HepG2 (cell line): ENCODE data around the gene CRYZ. TPM values are rescaled to one million over a fixed set of nuclear protein-coding genes. Genes with fewer than 3 reads are reported as not detected.

Experiments used
- ATAC-seq: fragments of 200-7000 bp; cut with Tn5 transposase; 3 replicates; pipeline ENCODE4 v1.9.1; 2020; ENCODE audit warnings: mild to moderate bottlenecking, moderate library complexity
- BruUV-seq: library from RNA; stranded (reverse); fragments of 400-500 nt; replicated peaks from 2 replicates; lab custom pipeline; 2021; lab: Mats Ljungman, UMichigan
- CTCF ChIA-PET: fragments of 300-600 bp; formaldehyde crosslinking; extraction: SDS; loops from one replicate; lab custom pipeline; 2021; ENCODE audit warnings: low total read pairs, inconsistent platforms, low intra/inter-chr PET ratio; lab: Yijun Ruan, JAX
- POLR2A ChIA-PET: fragments of 350-600 bp; sonication (Branson Sonifier 250); formaldehyde crosslinking; loops from one replicate; lab custom pipeline; 2020; ENCODE audit warnings: antibody characterized with exemption, inconsistent platforms; lab: Yijun Ruan, JAX
- DNase-seq: peaks from one replicate; pipeline ENCODE4 v3.0.0-alpha.2; 2015; ENCODE audit warnings: low spot score
- FAIRE-seq: peaks from 3 replicates; lab custom pipeline; 2011; peaks lifted over from hg19 to GRCh38; lab: Jason Lieb, UNC
- H2AFZ ChIP-seq: one replicate; pipeline ENCODE4 v1.6.1; 2011; ENCODE audit warnings: low read length, inconsistent platforms
- H3K27ac ChIP-seq: fragments of 300-600 bp; 3 replicates; pipeline ENCODE4 v1.8.0; 2011; ENCODE audit warnings: mixed run types, mild to moderate bottlenecking, mixed read lengths, low read length, inconsistent platforms; ENCODE audit not compliant: insufficient read depth; ENCODE audit errors: extremely low read length
- H3K27me3 ChIP-seq, 2 experiments: fragments of 200-600 bp in 1 of 2; 2 replicates in 1 of 2; 3 replicates in 1 of 2; pipeline versions ENCODE4 v1.6.0 to v1.8.0; 2011; ENCODE audit warnings: low read length in 2 of 2, mild to moderate bottlenecking in 2 of 2, moderate library complexity in 2 of 2, inconsistent platforms in 1 of 2; ENCODE audit not compliant: insufficient read depth in 2 of 2, control insufficient read depth in 1 of 2
- H3K36me3 ChIP-seq, 2 experiments: fragments of 200-600 bp in 1 of 2; replicated peaks in 1 of 2; 2 replicates in 1 of 2; 3 replicates in 1 of 2; pipeline versions ENCODE4 v1.5.1 to v1.8.0; 2011; ENCODE audit warnings: low read length in 2 of 2, inconsistent platforms in 1 of 2; ENCODE audit not compliant: insufficient read depth in 2 of 2, control insufficient read depth in 1 of 2
- H3K4me1 ChIP-seq: 2 replicates; pipeline ENCODE4 v1.5.1; 2012; ENCODE audit warnings: low read length, inconsistent platforms; ENCODE audit not compliant: insufficient read depth
- H3K4me2 ChIP-seq: 2 replicates; pipeline ENCODE4 v1.6.0; 2011; ENCODE audit warnings: low read depth, low read length, inconsistent platforms
- H3K4me3 ChIP-seq, 3 experiments: fragments of 200-600 bp in 1 of 3; sonication (generic), shearing (Covaris generic) in 1 of 3; replicated peaks in 1 of 3; 2 replicates each; pipeline ENCODE4 v1.5.1; 2011 to 2016; ENCODE audit warnings: low read length in 3 of 3, inconsistent platforms in 2 of 3, low read depth in 2 of 3, mild to moderate bottlenecking in 2 of 3, control low read depth in 1 of 3, mixed read lengths in 1 of 3; ENCODE audit not compliant: insufficient read depth in 1 of 3
- H3K79me2 ChIP-seq: one replicate; pipeline ENCODE4 v1.6.1; 2011; ENCODE audit warnings: low read length, inconsistent platforms; ENCODE audit not compliant: insufficient read depth
- H3K9ac ChIP-seq: 2 replicates; pipeline ENCODE4 v1.6.0; 2011; ENCODE audit warnings: mild to moderate bottlenecking, low read depth, low read length, inconsistent platforms; ENCODE audit not compliant: insufficient read depth
- H3K9me3 ChIP-seq: 2 replicates; pipeline ENCODE4 v1.5.1; 2012; ENCODE audit warnings: mild to moderate bottlenecking, low read length
- H4K20me1 ChIP-seq: 2 replicates; pipeline ENCODE4 v1.6.0; 2011; ENCODE audit warnings: inconsistent platforms, mild to moderate bottlenecking, low read length, moderate library complexity; ENCODE audit not compliant: insufficient read depth
- FOXO1 ChIP-seq: sonication (generic); formaldehyde crosslinking; IDR thresholded peaks from 2 replicates; pipeline ENCODE4 v1.4.0; 2020; ENCODE audit warnings: missing genetic modification reagents
- HIVEP1 ChIP-seq: sonication (generic); formaldehyde crosslinking; IDR thresholded peaks from 2 replicates; pipeline ENCODE4 v1.4.0; 2020; ENCODE audit warnings: mild to moderate bottlenecking, missing genetic modification reagents
- ISL2 ChIP-seq: sonication (generic); formaldehyde crosslinking; IDR thresholded peaks from 2 replicates; pipeline ENCODE4 v1.5.0; 2020; ENCODE audit warnings: missing genetic modification reagents
- MAFG ChIP-seq: sonication (generic); formaldehyde crosslinking; IDR thresholded peaks from 2 replicates; pipeline ENCODE4 v1.5.1; 2020; ENCODE audit warnings: mild to moderate bottlenecking, missing genetic modification reagents
- NONO ChIP-seq, 2 experiments: fragments of 450-650 bp in 1 of 2; sonication (generic) in 1 of 2; formaldehyde crosslinking in 1 of 2; IDR thresholded peaks in 1 of 2; conservative IDR thresholded peaks in 1 of 2; 2 replicates each; pipeline versions ENCODE4 v1.6.1 to v1.8.0; 2017 to 2022; ENCODE audit warnings: mild to moderate bottlenecking in 1 of 2, missing genetic modification reagents in 1 of 2, moderate library complexity in 1 of 2
- NR2C2 ChIP-seq: sonication (generic); formaldehyde crosslinking; IDR thresholded peaks from 2 replicates; pipeline ENCODE4 v1.4.0; 2020; ENCODE audit warnings: missing genetic modification reagents, mild to moderate bottlenecking, moderate library complexity, borderline replicate concordance
- PBX3 ChIP-seq: sonication (generic); formaldehyde crosslinking; IDR thresholded peaks from 2 replicates; pipeline ENCODE4 v1.8.1; 2023; ENCODE audit warnings: missing genetic modification reagents, inconsistent platforms, borderline replicate concordance
- POGZ ChIP-seq: sonication (generic); formaldehyde crosslinking; IDR thresholded peaks from 2 replicates; pipeline ENCODE4 v1.4.0; 2020; ENCODE audit warnings: mild to moderate bottlenecking, missing genetic modification reagents
- RFX5 ChIP-seq: IDR thresholded peaks from 2 replicates; pipeline ENCODE4 v1.6.1; 2011; ENCODE audit warnings: low read depth, low read length, improper control_type of control experiment
- RORA ChIP-seq: sonication (generic); formaldehyde crosslinking; IDR thresholded peaks from 2 replicates; pipeline ENCODE4 v1.5.0; 2020; ENCODE audit warnings: mild to moderate bottlenecking, missing genetic modification reagents, moderate library complexity
- THAP8 ChIP-seq: sonication (generic); formaldehyde crosslinking; IDR thresholded peaks from 2 replicates; pipeline ENCODE4 v1.5.1; 2020; ENCODE audit warnings: missing genetic modification reagents, mild to moderate bottlenecking, borderline replicate concordance
- ZFP62 ChIP-seq: sonication (generic); formaldehyde crosslinking; IDR thresholded peaks from 2 replicates; pipeline ENCODE4 v1.4.0; 2020; ENCODE audit warnings: missing genetic modification reagents
- ZNF10 ChIP-seq: sonication (generic); formaldehyde crosslinking; IDR thresholded peaks from 2 replicates; pipeline ENCODE4 v1.4.0; 2020; ENCODE audit warnings: mild to moderate bottlenecking, low read depth, missing genetic modification reagents, borderline replicate concordance
- ZNF160 ChIP-seq: sonication (generic); formaldehyde crosslinking; IDR thresholded peaks from 2 replicates; pipeline ENCODE4 v1.8.0; 2022; ENCODE audit warnings: mild to moderate bottlenecking, inconsistent platforms, missing genetic modification reagents
- ZNF20 ChIP-seq: sonication (generic); formaldehyde crosslinking; IDR thresholded peaks from 2 replicates; pipeline ENCODE4 v1.4.0; 2020; ENCODE audit warnings: mild to moderate bottlenecking, moderate library complexity, missing genetic modification reagents
- ZNF235 ChIP-seq: sonication (generic); formaldehyde crosslinking; IDR thresholded peaks from 2 replicates; pipeline ENCODE4 v1.8.1; 2023; ENCODE audit warnings: mild to moderate bottlenecking, missing genetic modification reagents, borderline replicate concordance
- ZNF674 ChIP-seq: sonication (generic); formaldehyde crosslinking; IDR thresholded peaks from 2 replicates; pipeline ENCODE4 v1.5.0; 2020; ENCODE audit warnings: low read depth, mild to moderate bottlenecking, missing genetic modification reagents
- ZNF773 ChIP-seq: sonication (generic); formaldehyde crosslinking; IDR thresholded peaks from 2 replicates; pipeline ENCODE4 v1.4.0; 2020; ENCODE audit warnings: missing genetic modification reagents, borderline replicate concordance
- ZSCAN12 ChIP-seq: sonication (generic); formaldehyde crosslinking; IDR thresholded peaks from 2 replicates; pipeline ENCODE4 v1.9.0; 2021; ENCODE audit warnings: mild to moderate bottlenecking, missing genetic modification reagents
- WGBS: methylation state at CpG from one replicate; pipeline ENCODE4 v1.1.6; 2017; ENCODE audit warnings: low lambda C conversion rate; 5-methylcytosine and 5-hydroxymethylcytosine counted together
- in situ Hi-C: cut with HindIII; loops from 2 replicates; pipeline ENCODE4 v1.10.0; 2017; ENCODE audit warnings: low pct_unique_long_range_greater_than_20kb; ENCODE audit not compliant: extremely low pct_ligation_motif_present
- intact Hi-C: fragments of 100-400 bp; cut with micrococcal nuclease; formaldehyde crosslinking; loops from one replicate; pipeline ENCODE4 v1.10.0; 2022; ENCODE audit not compliant: unreplicated experiment
- polyA plus RNA-seq, 8 experiments: library from polyadenylated mRNA; depleted of rRNA in 3 of 8; stranded (reverse) in 7 of 8; unstranded in 1 of 8; fragments of >200 nt; fragmentation: Illumina TruSeq in 4 of 8; extraction: Trizol in 4 of 8; gene quantifications; 2 replicates each; pipeline versions ENCODE4 v1.2.1 to v1.2.3, GENCODE V29; 2011 to 2016; ENCODE audit warnings: low read depth in 4 of 8, missing spikeins in 1 of 8, mixed read lengths in 1 of 8; ENCODE audit not compliant: insufficient read depth in 1 of 8
- total RNA-seq, 5 experiments: library from RNA; depleted of rRNA; stranded (reverse); fragments of >200 nt; fragmentation: Illumina TruSeq; extraction: Trizol; gene quantifications; 2 replicates each; pipeline ENCODE4 v1.2.3, GENCODE V29; 2016; ENCODE audit warnings: low read depth in 1 of 5
- TF ChIP-seq, protein P1 (sequence below): sonication (generic); formaldehyde crosslinking; IDR thresholded peaks from 2 replicates; pipeline ENCODE4 v1.4.0; 2020; ENCODE audit warnings: mild to moderate bottlenecking, missing genetic modification reagents

Gene CRYZ
- total and polyA plus RNA-seq, 2 of the 13 experiments (the other 11 are each of a cell fraction or from before 2014, with no cell fraction given): 115 to 211 TPM

DNA sequence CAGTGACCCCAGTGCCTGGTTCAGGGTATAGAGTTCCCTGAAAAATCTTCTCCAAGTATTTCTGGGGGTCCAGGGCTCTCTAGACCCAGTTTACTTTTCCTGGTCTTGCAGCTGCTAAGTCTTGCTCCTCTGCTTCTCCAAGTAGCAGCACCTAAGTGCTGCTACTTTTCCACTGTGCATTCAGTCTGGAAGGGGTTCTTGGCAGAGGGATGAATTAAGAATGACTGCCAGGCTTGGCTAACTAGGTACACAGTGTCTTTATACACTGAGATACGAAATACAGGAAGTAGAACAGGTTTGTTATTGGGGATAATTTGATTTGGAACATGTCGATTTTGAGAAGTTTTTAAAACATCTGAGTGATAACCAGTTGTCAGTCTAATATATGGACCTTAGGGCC is 35.0 kb downstream of the CRYZ start:
- ATAC-seq: no peak; the same call in 2 of the 3 replicates
- intact Hi-C loops: no loop called here

More for the DNA sequence above, 35.0 kb downstream of the CRYZ start:
- H2AFZ ChIP-seq: no peak overlapping the region
- CTCF ChIA-PET: no interaction called here
- FAIRE-seq (no peak), DNase-seq (no peak)
- no peaks in the 10 kb centered on the region for H3K79me2 ChIP-seq
- no peak overlapping the region for H3K4me2 ChIP-seq
- H3K9ac ChIP-seq: no peak overlapping the region
- H3K36me3 ChIP-seq: peaks cover 2 to 8% of the 10 kb centered on the region in 2 experiments; a peak in 2 of 5 replicates
- H3K4me3 ChIP-seq: no peak overlapping the region
- no peak overlapping the region for H3K27ac ChIP-seq
- POLR2A ChIA-PET: no interaction called here
- in situ Hi-C loops: loop anchor here (25.0 kb wide), 1 partner anchor 861 kb away; no protein-coding TSS in a partner anchor
- 75% methylated on average over 2 of the region's 2 CpGs for WGBS
- no TSS peak for BruUV-seq
- H4K20me1 ChIP-seq: no peaks in the 10 kb centered on the region
- H3K9me3 ChIP-seq: no peaks in the 10 kb centered on the region
- H3K4me1 ChIP-seq: no peaks in the 10 kb centered on the region
- TF ChIP-seq RORA (no peak), ZNF20 (CRISPR knock-in tag) (no peak), RFX5 (no peak), ZFP62 (CRISPR knock-in tag) (no peak), NONO (IDR thresholded peaks at IDR 0.05) (no peak), NONO (CRISPR knock-in tag; conservative IDR thresholded peaks at IDR 0.05) (no peak), ZNF674 (CRISPR knock-in tag) (no peak), HIVEP1 (no peak), FOXO1 (CRISPR knock-in tag) (no peak), ZNF773 (no peak), ZSCAN12 (CRISPR knock-in tag) (no peak), ISL2 (CRISPR knock-in tag) (no peak), THAP8 (CRISPR knock-in tag) (no peak), ZNF235 (CRISPR knock-in tag) (no peak), NR2C2 (CRISPR knock-in tag) (no peak), ZNF10 (CRISPR knock-in tag) (no peak), POGZ (CRISPR knock-in tag) (no peak), ZNF160 (no peak), PBX3 (no peak), MAFG (CRISPR knock-in tag) (no peak)
- TF ChIP-seq, protein P1, sequence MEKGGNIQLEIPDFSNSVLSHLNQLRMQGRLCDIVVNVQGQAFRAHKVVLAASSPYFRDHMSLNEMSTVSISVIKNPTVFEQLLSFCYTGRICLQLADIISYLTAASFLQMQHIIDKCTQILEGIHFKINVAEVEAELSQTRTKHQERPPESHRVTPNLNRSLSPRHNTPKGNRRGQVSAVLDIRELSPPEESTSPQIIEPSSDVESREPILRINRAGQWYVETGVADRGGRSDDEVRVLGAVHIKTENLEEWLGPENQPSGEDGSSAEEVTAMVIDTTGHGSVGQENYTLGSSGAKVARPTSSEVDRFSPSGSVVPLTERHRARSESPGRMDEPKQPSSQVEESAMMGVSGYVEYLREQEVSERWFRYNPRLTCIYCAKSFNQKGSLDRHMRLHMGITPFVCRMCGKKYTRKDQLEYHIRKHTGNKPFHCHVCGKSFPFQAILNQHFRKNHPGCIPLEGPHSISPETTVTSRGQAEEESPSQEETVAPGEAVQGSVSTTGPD: no peak
- no peaks in the 10 kb centered on the region; a peak in 1 of 5 replicates for H3K27me3 ChIP-seq
